Muscle layer of duodenum (tissue), 2 donors: ENCODE measurements around the gene TENT4B.

Experiments used
- H3K27ac ChIP-seq: one replicate; pipeline ENCODE4 v1.7.0; 2013; ENCODE audit warnings: mild to moderate bottlenecking, low read length
- H3K27me3 ChIP-seq: one replicate; pipeline ENCODE4 v1.7.0; 2013; ENCODE audit warnings: low read depth, mild to moderate bottlenecking, control low read depth, low read length
- H3K36me3 ChIP-seq, 2 donors: one replicate each; pipeline ENCODE4 v1.7.0; 2013; ENCODE audit warnings: low read length in 2 of 2, control low read depth in 1 of 2, mild to moderate bottlenecking in 1 of 2; ENCODE audit not compliant: insufficient read depth in 2 of 2, control insufficient read depth in 1 of 2
- H3K4me1 ChIP-seq, 2 donors: one replicate each; pipeline ENCODE4 v1.7.0; 2013; ENCODE audit warnings: low read length in 2 of 2, mild to moderate bottlenecking in 2 of 2, control low read depth in 1 of 2, moderate library complexity in 1 of 2; ENCODE audit not compliant: insufficient read depth in 2 of 2, control insufficient read depth in 1 of 2
- H3K4me3 ChIP-seq, 2 donors: one replicate each; pipeline ENCODE4 v1.7.0; 2013; ENCODE audit warnings: low read length in 2 of 2, low read depth in 1 of 2, mild to moderate bottlenecking in 1 of 2
- H3K9me3 ChIP-seq, 2 donors: one replicate each; pipeline ENCODE4 v1.7.0; 2013; ENCODE audit warnings: low read length in 2 of 2, control low read depth in 1 of 2, mild to moderate bottlenecking in 1 of 2; ENCODE audit not compliant: control insufficient read depth in 1 of 2
- donor health status: healthy.

The TENT4B gene

DNA sequence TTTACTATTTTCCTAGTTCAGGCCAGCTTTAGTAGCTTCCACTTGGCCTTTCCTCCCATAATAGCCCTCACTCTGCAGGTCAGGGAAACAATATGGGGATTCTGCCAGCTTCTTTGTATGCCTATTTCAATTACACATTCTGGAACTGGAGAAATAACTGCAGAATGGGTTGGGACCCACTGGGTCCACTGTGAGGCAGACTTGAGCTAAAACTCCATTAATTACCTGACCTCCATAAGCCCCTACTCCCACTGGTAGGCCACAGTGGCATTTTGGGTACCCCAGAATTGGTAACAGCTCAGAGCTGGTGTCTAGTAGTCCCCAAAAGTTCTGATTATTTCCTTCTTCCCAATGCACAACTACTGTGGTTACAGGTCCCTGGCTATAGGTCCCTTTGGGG lies 16.7 kb upstream of the TENT4B start:
- no peaks in the 10 kb centered on the region for H3K9me3 ChIP-seq
- H3K36me3 ChIP-seq: no peaks in the 10 kb centered on the region
- H3K4me1 ChIP-seq: no peaks in the 10 kb centered on the region
- no peak overlapping the region for H3K4me3 ChIP-seq
- no peaks in the 10 kb centered on the region for H3K27me3 ChIP-seq
- no peak overlapping the region for H3K27ac ChIP-seq

- Histone ChIP-seq H3K27ac (no peak overlapping the region), H3K27me3 (no peaks in the 10 kb centered on the region)
Measured at GRCh38 chr16:50137268-50137667, 15.8 kb upstream of the TENT4B start.

DNA sequence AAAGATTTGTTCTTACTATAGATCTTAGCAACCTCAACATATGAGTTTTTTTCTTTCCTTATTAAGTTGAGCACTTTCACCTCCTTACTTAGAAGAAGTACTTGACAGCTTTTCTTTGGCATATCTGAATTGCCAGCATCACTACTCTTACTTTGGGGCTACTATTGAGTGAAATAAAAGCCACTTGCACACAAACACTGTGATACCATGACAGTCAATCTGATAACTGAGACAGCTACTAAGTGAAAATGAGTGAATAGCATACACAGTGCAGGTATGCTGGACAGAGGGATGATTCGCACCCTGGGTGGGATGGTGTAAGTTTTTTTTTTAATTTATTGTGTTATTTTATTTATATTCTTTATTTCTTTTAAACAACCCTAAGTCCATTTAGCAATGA lies 13.5 kb upstream of the TENT4B start:
- Histone ChIP-seq H3K4me3 (no peak overlapping the region), H3K27me3 (no peaks in the 10 kb centered on the region), H3K9me3 (no peaks in the 10 kb centered on the region), H3K4me1 (no peaks in the 10 kb centered on the region), H3K36me3 (no peaks in the 10 kb centered on the region), H3K27ac (no peak overlapping the region)

More at GRCh38 chr16:50137268-50137667, 15.8 kb upstream of the TENT4B start:
- Histone ChIP-seq H3K4me3 (no peak overlapping the region), H3K36me3 (no peaks in the 10 kb centered on the region), H3K9me3 (no peaks in the 10 kb centered on the region), H3K4me1 (no peaks in the 10 kb centered on the region)

- Histone ChIP-seq H3K27ac (no peak overlapping the region), H3K9me3 (no peaks in the 10 kb centered on the region), H3K4me1 (peaks cover 0 to 5% of the 10 kb centered on the region in 2 donors), H3K4me3 (no peak overlapping the region), H3K27me3 (no peaks in the 10 kb centered on the region), H3K36me3 (no peaks in the 10 kb centered on the region)
Measured at GRCh38 chr16:50144211-50144610, 8.9 kb upstream of the TENT4B start.

- Histone ChIP-seq H3K9me3 (no peaks in the 10 kb centered on the region), H3K27ac (no peak overlapping the region), H3K27me3 (no peaks in the 10 kb centered on the region), H3K4me3 (no peak overlapping the region), H3K36me3 (no peaks in the 10 kb centered on the region), H3K4me1 (peaks cover 0 to 5% of the 10 kb centered on the region in 2 donors)
Measured at GRCh38 chr16:50146479-50147435, 6.3 kb upstream of the TENT4B start.

GRCh38 chr16:50151322-50151721 lies 1.8 kb upstream of the TENT4B start:
- H3K36me3 ChIP-seq: no peaks in the 10 kb centered on the region
- H3K27ac ChIP-seq: no peak overlapping the region
- H3K9me3 ChIP-seq: no peaks in the 10 kb centered on the region
- no peak overlapping the region for H3K4me3 ChIP-seq
- H3K4me1 ChIP-seq: peaks cover 8 to 14% of the 10 kb centered on the region in 2 donors
- H3K27me3 ChIP-seq: no peaks in the 10 kb centered on the region

GRCh38 chr16:50151756-50152155 lies 1.4 kb upstream of the TENT4B start:
- H3K27me3 ChIP-seq: no peaks in the 10 kb centered on the region
- no peaks in the 10 kb centered on the region for H3K9me3 ChIP-seq
- H3K27ac ChIP-seq: peak overlapping the region; percentile 79

GRCh38 chr16:50152351-50152806 lies 727 bp upstream of the TENT4B start:
- Histone ChIP-seq H3K36me3 (no peaks in the 10 kb centered on the region), H3K27ac (peak overlapping the region; percentile 79), H3K4me3 (peak overlapping the region; percentile 88 to 92)

More at GRCh38 chr16:50151756-50152155, 1.4 kb upstream of the TENT4B start:
- Histone ChIP-seq H3K4me3 (peak overlapping the region; percentile 88 to 92), H3K36me3 (no peaks in the 10 kb centered on the region), H3K4me1 (peaks cover 5 to 19% of the 10 kb centered on the region in 2 donors)

GRCh38 chr16:50153596-50154419 lies 702 bp downstream of the TENT4B start:
- peak overlapping the region; percentile 87 for H3K27ac ChIP-seq

More at GRCh38 chr16:50152351-50152806, 727 bp upstream of the TENT4B start:
- Histone ChIP-seq H3K9me3 (no peaks in the 10 kb centered on the region), H3K4me1 (peaks cover 3 to 19% of the 10 kb centered on the region in 2 donors), H3K27me3 (no peaks in the 10 kb centered on the region)

GRCh38 chr16:50154420-50154950 lies 1.4 kb downstream of the TENT4B start:
- H3K27me3 ChIP-seq: no peaks in the 10 kb centered on the region
- H3K4me1 ChIP-seq: peaks cover 7 to 27% of the 10 kb centered on the region in 2 donors
- H3K4me3 ChIP-seq: peak overlapping the region; percentile 85 to 97
- H3K27ac ChIP-seq: peak overlapping the region; percentile 87
- H3K36me3 ChIP-seq: no peaks in the 10 kb centered on the region
- no peaks in the 10 kb centered on the region for H3K9me3 ChIP-seq

More at GRCh38 chr16:50153596-50154419, 702 bp downstream of the TENT4B start:
- H3K4me1 ChIP-seq: peaks cover 6 to 21% of the 10 kb centered on the region in 2 donors
- H3K9me3 ChIP-seq: no peaks in the 10 kb centered on the region
- no peaks in the 10 kb centered on the region for H3K27me3 ChIP-seq
- no peaks in the 10 kb centered on the region for H3K36me3 ChIP-seq
- H3K4me3 ChIP-seq: peak overlapping the region; percentile 85 to 97

GRCh38 chr16:50155925-50156324 lies 2.8 kb downstream of the TENT4B start:
- Histone ChIP-seq H3K4me3 (peak overlapping the region; percentile 85 to 97), H3K9me3 (no peaks in the 10 kb centered on the region), H3K27me3 (no peaks in the 10 kb centered on the region), H3K36me3 (no peaks in the 10 kb centered on the region), H3K4me1 (peaks cover 7 to 34% of the 10 kb centered on the region in 2 donors), H3K27ac (no peak overlapping the region)
